ENCODE data around the gene SPP1. TPM values are rescaled to one million over a fixed set of nuclear protein-coding genes. Genes with fewer than 3 reads are reported as not detected.

Gene SPP1
- total RNA-seq, 2 donors from 2014 or later = 0.31 to 8.8 TPM

- Histone ChIP-seq H3K27me3 (ENCODE audit: control insufficient read depth, insufficient read depth, low read length, poor library complexity, severe bottlenecking) (no peaks in the 10 kb centered on the region), H3K4me1 (ENCODE audit: control insufficient read depth, insufficient read depth, low read length) (peaks cover 3% of the 10 kb centered on the region), H3K4me3 (ENCODE audit: low read length) (peak overlapping the region; percentile 89), H3K9ac (ENCODE audit: extremely low read depth, low read length, poor library complexity, severe bottlenecking) (no peak overlapping the region), H3K27ac (ENCODE audit: low read depth, low read length) (no peak overlapping the region), H3K36me3 (ENCODE audit: control insufficient read depth, insufficient read depth, low read length) (no peaks in the 10 kb centered on the region), H3K9me3 (ENCODE audit: control insufficient read depth, low read length) (no peaks in the 10 kb centered on the region)
- no peak overlapping the region for H3K27ac Mint-ChIP-seq
- no peak for TF ChIP-seq CTCF (conservative IDR thresholded peaks at IDR 0.05)
- H3K36me3 Mint-ChIP-seq (ENCODE audit: low read depth) = no peaks in the 10 kb centered on the region
- H3K9me3 Mint-ChIP-seq = no peaks in the 10 kb centered on the region
- peaks cover 19% of the 10 kb centered on the region for H3K27me3 Mint-ChIP-seq (ENCODE audit: insufficient read depth)
- WGBS, 2 experiments (ENCODE audit: insufficient coverage in 1 of 2, insufficient read length in 1 of 2) = 55 to 68% methylated on average over 4 to 5 of the region's 5 CpGs
- DNase-seq = no peak
- H3K4me1 Mint-ChIP-seq = peaks cover 38% of the 10 kb centered on the region
- H3K4me3 Mint-ChIP-seq = no peak overlapping the region
Observed at GRCh38 chr4:88009871-88010270, 34.4 kb downstream of the SPP1 start.

GRCh38 chr4:88010966-88011365 lies 35.5 kb downstream of the SPP1 start:
- Histone ChIP-seq H3K4me1 (ENCODE audit: control insufficient read depth, insufficient read depth, low read length) (peaks cover 3% of the 10 kb centered on the region), H3K9me3 (ENCODE audit: control insufficient read depth, low read length) (no peaks in the 10 kb centered on the region), H3K27ac (ENCODE audit: low read depth, low read length) (no peak overlapping the region), H3K27me3 (ENCODE audit: control insufficient read depth, insufficient read depth, low read length, poor library complexity, severe bottlenecking) (no peaks in the 10 kb centered on the region), H3K36me3 (ENCODE audit: control insufficient read depth, insufficient read depth, low read length) (no peaks in the 10 kb centered on the region), H3K9ac (ENCODE audit: extremely low read depth, low read length, poor library complexity, severe bottlenecking) (no peak overlapping the region), H3K4me3 (ENCODE audit: low read length) (peak overlapping the region; percentile 21)
- H3K36me3 Mint-ChIP-seq (ENCODE audit: low read depth) = peaks cover 2% of the 10 kb centered on the region
- TF ChIP-seq CTCF (conservative IDR thresholded peaks at IDR 0.05) = no peak
- H3K9me3 Mint-ChIP-seq = no peaks in the 10 kb centered on the region
- H3K27ac Mint-ChIP-seq = no peak overlapping the region
- peaks cover 9% of the 10 kb centered on the region for H3K27me3 Mint-ChIP-seq (ENCODE audit: insufficient read depth)
- H3K4me1 Mint-ChIP-seq = peaks cover 40% of the 10 kb centered on the region
- DNase-seq = no peak
- 72% methylated on average over 2 of the region's 2 CpGs; no CpG with 5 or more reads in 1 of the 2 experiments for WGBS, 2 experiments (ENCODE audit: insufficient coverage in 1 of 2, insufficient read length in 1 of 2)
- H3K4me3 Mint-ChIP-seq = no peak overlapping the region

GRCh38 chr4:88012647-88013046 lies 37.1 kb downstream of the SPP1 start:
- Mint-ChIP-seq H3K4me1 (peaks cover 31% of the 10 kb centered on the region), H3K9me3 (no peaks in the 10 kb centered on the region), H3K27me3 (ENCODE audit: insufficient read depth) (no peaks in the 10 kb centered on the region), H3K36me3 (ENCODE audit: low read depth) (peaks cover 5% of the 10 kb centered on the region), H3K4me3 (no peak overlapping the region), H3K27ac (no peak overlapping the region)
- Histone ChIP-seq H3K27ac (ENCODE audit: low read depth, low read length) (no peak overlapping the region), H3K4me1 (ENCODE audit: control insufficient read depth, insufficient read depth, low read length) (peaks cover 3% of the 10 kb centered on the region), H3K36me3 (ENCODE audit: control insufficient read depth, insufficient read depth, low read length) (no peaks in the 10 kb centered on the region), H3K9ac (ENCODE audit: extremely low read depth, low read length, poor library complexity, severe bottlenecking) (no peak overlapping the region), H3K9me3 (ENCODE audit: control insufficient read depth, low read length) (no peaks in the 10 kb centered on the region), H3K27me3 (ENCODE audit: control insufficient read depth, insufficient read depth, low read length, poor library complexity, severe bottlenecking) (no peaks in the 10 kb centered on the region), H3K4me3 (ENCODE audit: low read length) (no peak overlapping the region)
- 89 to 100% methylated on average over 1 to 2 of the region's 3 CpGs for WGBS, 2 experiments (ENCODE audit: insufficient coverage in 1 of 2, insufficient read length in 1 of 2)
- no peak for TF ChIP-seq CTCF (conservative IDR thresholded peaks at IDR 0.05)
- no peak for DNase-seq

All from endodermal cell (in vitro differentiated cells).